HepG2 (cell line): Measurements from ENCODE around the gene MAPK1. TPM values are rescaled to one million over a fixed set of nuclear protein-coding genes. Genes with fewer than 3 reads are reported as not detected.

Experiments
- CTCF ChIP-seq: sonication (generic); formaldehyde crosslinking; IDR thresholded peaks from 2 replicates; pipeline ENCODE4 v1.5.0; 2020; ENCODE audit warnings: mild to moderate bottlenecking, missing genetic modification reagents, moderate library complexity
- HOXA3 ChIP-seq: sonication (generic); formaldehyde crosslinking; IDR thresholded peaks from 2 replicates; pipeline ENCODE4 v1.5.0; 2020; ENCODE audit warnings: missing genetic modification reagents
- IKZF1 ChIP-seq: fragments of 450-650 bp; IDR thresholded peaks from 2 replicates; pipeline ENCODE4 v1.7.1; 2016
- LBX2 ChIP-seq: sonication (generic); formaldehyde crosslinking; IDR thresholded peaks from 2 replicates; pipeline ENCODE4 v1.5.0; 2020; ENCODE audit warnings: missing genetic modification reagents, mild to moderate bottlenecking, borderline replicate concordance
- NFKB2 ChIP-seq: sonication (generic); formaldehyde crosslinking; IDR thresholded peaks from 2 replicates; pipeline ENCODE4 v1.4.0; 2020; ENCODE audit warnings: missing genetic modification reagents, borderline replicate concordance
- NFYB ChIP-seq: sonication (generic); formaldehyde crosslinking; IDR thresholded peaks from 2 replicates; pipeline ENCODE4 v1.4.0; 2020; ENCODE audit warnings: missing genetic modification reagents
- NONO ChIP-seq, 2 experiments: fragments of 450-650 bp in 1 of 2; sonication (generic) in 1 of 2; formaldehyde crosslinking in 1 of 2; IDR thresholded peaks in 1 of 2; conservative IDR thresholded peaks in 1 of 2; 2 replicates each; pipeline versions ENCODE4 v1.6.1 to v1.8.0; 2017 to 2022; ENCODE audit warnings: mild to moderate bottlenecking in 1 of 2, missing genetic modification reagents in 1 of 2, moderate library complexity in 1 of 2
- PAWR ChIP-seq: sonication (generic); formaldehyde crosslinking; IDR thresholded peaks from 2 replicates; pipeline ENCODE4 v1.4.0; 2020; ENCODE audit warnings: missing genetic modification reagents, mild to moderate bottlenecking, borderline replicate concordance
- POLR2A ChIP-seq, 2 experiments: IDR thresholded peaks; 2 replicates each; pipeline ENCODE4 v1.6.1; 2011; ENCODE audit warnings: low read depth in 2 of 2, low read length in 2 of 2, mild to moderate bottlenecking in 1 of 2, moderate library complexity in 1 of 2; ENCODE audit not compliant: insufficient read depth in 1 of 2
- POLR2G ChIP-seq: fragments of 200-400 bp; formaldehyde crosslinking; IDR thresholded peaks from 2 replicates; pipeline ENCODE4 v1.6.1; 2018; ENCODE audit warnings: mild to moderate bottlenecking, low read depth, low read length, moderate library complexity
- ZBTB42 ChIP-seq: sonication (generic); formaldehyde crosslinking; IDR thresholded peaks from 2 replicates; pipeline ENCODE4 v1.5.0; 2020; ENCODE audit warnings: mild to moderate bottlenecking, missing genetic modification reagents
- ZFY ChIP-seq: sonication (generic); formaldehyde crosslinking; IDR thresholded peaks from 2 replicates; pipeline ENCODE4 v1.4.0; 2020; ENCODE audit warnings: missing genetic modification reagents
- ZNF503 ChIP-seq: sonication (generic); formaldehyde crosslinking; IDR thresholded peaks from 2 replicates; pipeline ENCODE4 v1.4.0; 2020; ENCODE audit warnings: missing genetic modification reagents
- polyA plus RNA-seq, 8 experiments: library from polyadenylated mRNA; depleted of rRNA in 3 of 8; stranded (reverse) in 7 of 8; unstranded in 1 of 8; fragments of >200 nt; fragmentation: Illumina TruSeq in 4 of 8; extraction: Trizol in 4 of 8; gene quantifications; 2 replicates each; pipeline versions ENCODE4 v1.2.1 to v1.2.3, GENCODE V29; 2011 to 2016; ENCODE audit warnings: low read depth in 4 of 8, missing spikeins in 1 of 8, mixed read lengths in 1 of 8; ENCODE audit not compliant: insufficient read depth in 1 of 8
- total RNA-seq, 5 experiments: library from RNA; depleted of rRNA; stranded (reverse); fragments of >200 nt; fragmentation: Illumina TruSeq; extraction: Trizol; gene quantifications; 2 replicates each; pipeline ENCODE4 v1.2.3, GENCODE V29; 2016; ENCODE audit warnings: low read depth in 1 of 5
- TF ChIP-seq, protein P1 (sequence below): sonication (generic); formaldehyde crosslinking; IDR thresholded peaks from 2 replicates; pipeline ENCODE4 v1.4.0; 2020; ENCODE audit warnings: missing genetic modification reagents
- TF ChIP-seq, protein P2 (sequence below): IDR thresholded peaks from 2 replicates; pipeline ENCODE4 v1.4.0; 2020; ENCODE audit warnings: mild to moderate bottlenecking, missing genetic modification reagents
- TF ChIP-seq, protein P3 (sequence below): sonication (generic); formaldehyde crosslinking; IDR thresholded peaks from 2 replicates; pipeline ENCODE4 v1.8.1; 2022; ENCODE audit warnings: low read depth, mild to moderate bottlenecking, missing genetic modification reagents

Gene MAPK1
- total and polyA plus RNA-seq, 2 of the 13 experiments (the other 11 are each of a cell fraction or from before 2014, with no cell fraction given), result 107 to 114 TPM

DNA sequence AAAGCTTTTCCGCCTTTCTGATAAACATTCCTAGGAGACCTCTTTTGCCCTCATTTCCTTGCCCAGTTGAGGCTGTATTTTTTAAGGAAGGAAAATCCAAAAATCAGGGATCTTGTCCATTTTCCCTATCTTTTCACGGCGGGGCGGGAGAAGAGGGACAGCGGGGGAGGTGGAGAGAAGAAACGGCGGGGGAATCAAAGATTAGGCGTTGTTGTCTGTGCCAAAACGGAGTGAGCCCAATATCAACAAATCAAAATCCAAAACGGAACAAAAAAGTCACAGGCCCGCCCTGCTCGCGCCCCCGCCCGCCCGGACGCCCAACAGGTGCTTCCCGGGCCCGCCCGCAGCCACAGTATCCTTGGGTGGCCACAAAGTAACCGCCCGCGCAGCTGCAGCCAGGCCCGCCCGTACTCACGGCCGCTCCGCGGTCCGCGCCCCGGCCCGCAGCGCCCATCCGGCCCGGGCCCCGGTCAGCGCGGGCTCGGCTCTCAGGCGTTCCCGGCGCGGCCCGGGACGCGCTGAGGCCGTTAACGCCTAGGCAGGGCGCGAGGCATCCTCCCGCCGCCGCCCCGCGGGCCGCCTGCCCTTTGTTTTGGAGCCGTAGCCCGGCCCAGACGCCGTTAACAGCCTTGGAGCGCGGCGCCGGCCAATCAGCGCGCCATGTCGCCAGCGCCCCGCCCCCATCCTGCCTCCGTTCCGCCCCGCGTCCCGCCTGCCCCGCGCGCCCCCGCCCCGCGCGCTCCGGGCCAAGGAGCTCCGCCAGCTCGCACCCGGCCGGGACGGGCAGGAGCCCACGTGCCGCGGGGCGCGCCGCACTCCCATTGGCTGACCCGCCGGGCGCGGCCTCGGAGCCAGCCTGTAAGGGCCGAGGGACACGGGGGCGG lies 132.0 kb downstream of the MAPK1 start, which contains the start of gene YPEL1 (continued):
- TF ChIP-seq, protein P1, sequence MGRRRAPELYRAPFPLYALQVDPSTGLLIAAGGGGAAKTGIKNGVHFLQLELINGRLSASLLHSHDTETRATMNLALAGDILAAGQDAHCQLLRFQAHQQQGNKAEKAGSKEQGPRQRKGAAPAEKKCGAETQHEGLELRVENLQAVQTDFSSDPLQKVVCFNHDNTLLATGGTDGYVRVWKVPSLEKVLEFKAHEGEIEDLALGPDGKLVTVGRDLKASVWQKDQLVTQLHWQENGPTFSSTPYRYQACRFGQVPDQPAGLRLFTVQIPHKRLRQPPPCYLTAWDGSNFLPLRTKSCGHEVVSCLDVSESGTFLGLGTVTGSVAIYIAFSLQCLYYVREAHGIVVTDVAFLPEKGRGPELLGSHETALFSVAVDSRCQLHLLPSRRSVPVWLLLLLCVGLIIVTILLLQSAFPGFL (CRISPR knock-in tag), result peak; percentile 85; the same call in 1 of the 2 replicates
- TF ChIP-seq ZNF503 (CRISPR knock-in tag), result no peak
- TF ChIP-seq NONO (IDR thresholded peaks at IDR 0.05), result no peak
- TF ChIP-seq NONO (CRISPR knock-in tag; conservative IDR thresholded peaks at IDR 0.05), result peak; percentile 37; the same call in 1 of the 2 replicates
- TF ChIP-seq, protein P2, sequence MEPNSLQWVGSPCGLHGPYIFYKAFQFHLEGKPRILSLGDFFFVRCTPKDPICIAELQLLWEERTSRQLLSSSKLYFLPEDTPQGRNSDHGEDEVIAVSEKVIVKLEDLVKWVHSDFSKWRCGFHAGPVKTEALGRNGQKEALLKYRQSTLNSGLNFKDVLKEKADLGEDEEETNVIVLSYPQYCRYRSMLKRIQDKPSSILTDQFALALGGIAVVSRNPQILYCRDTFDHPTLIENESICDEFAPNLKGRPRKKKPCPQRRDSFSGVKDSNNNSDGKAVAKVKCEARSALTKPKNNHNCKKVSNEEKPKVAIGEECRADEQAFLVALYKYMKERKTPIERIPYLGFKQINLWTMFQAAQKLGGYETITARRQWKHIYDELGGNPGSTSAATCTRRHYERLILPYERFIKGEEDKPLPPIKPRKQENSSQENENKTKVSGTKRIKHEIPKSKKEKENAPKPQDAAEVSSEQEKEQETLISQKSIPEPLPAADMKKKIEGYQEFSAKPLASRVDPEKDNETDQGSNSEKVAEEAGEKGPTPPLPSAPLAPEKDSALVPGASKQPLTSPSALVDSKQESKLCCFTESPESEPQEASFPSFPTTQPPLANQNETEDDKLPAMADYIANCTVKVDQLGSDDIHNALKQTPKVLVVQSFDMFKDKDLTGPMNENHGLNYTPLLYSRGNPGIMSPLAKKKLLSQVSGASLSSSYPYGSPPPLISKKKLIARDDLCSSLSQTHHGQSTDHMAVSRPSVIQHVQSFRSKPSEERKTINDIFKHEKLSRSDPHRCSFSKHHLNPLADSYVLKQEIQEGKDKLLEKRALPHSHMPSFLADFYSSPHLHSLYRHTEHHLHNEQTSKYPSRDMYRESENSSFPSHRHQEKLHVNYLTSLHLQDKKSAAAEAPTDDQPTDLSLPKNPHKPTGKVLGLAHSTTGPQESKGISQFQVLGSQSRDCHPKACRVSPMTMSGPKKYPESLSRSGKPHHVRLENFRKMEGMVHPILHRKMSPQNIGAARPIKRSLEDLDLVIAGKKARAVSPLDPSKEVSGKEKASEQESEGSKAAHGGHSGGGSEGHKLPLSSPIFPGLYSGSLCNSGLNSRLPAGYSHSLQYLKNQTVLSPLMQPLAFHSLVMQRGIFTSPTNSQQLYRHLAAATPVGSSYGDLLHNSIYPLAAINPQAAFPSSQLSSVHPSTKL (CRISPR knock-in tag), result no peak; the same call in 1 of the 2 replicates
- TF ChIP-seq POLR2G, result peak; percentile 50; the same call in 1 of the 2 replicates
- peak; percentile 84 for TF ChIP-seq NFYB (CRISPR knock-in tag)
- peak in 1 of 2 experiments; percentile 58; a peak in 1 of 4 replicates for TF ChIP-seq POLR2A (IDR thresholded peaks at IDR 0.05; ENCODE audit: insufficient read depth in 1 of 2, low read depth in 2 of 2, low read length in 2 of 2)
- no peak for TF ChIP-seq PAWR (CRISPR knock-in tag)
- no peak for TF ChIP-seq ZBTB42 (CRISPR knock-in tag)
- TF ChIP-seq, protein P3, sequence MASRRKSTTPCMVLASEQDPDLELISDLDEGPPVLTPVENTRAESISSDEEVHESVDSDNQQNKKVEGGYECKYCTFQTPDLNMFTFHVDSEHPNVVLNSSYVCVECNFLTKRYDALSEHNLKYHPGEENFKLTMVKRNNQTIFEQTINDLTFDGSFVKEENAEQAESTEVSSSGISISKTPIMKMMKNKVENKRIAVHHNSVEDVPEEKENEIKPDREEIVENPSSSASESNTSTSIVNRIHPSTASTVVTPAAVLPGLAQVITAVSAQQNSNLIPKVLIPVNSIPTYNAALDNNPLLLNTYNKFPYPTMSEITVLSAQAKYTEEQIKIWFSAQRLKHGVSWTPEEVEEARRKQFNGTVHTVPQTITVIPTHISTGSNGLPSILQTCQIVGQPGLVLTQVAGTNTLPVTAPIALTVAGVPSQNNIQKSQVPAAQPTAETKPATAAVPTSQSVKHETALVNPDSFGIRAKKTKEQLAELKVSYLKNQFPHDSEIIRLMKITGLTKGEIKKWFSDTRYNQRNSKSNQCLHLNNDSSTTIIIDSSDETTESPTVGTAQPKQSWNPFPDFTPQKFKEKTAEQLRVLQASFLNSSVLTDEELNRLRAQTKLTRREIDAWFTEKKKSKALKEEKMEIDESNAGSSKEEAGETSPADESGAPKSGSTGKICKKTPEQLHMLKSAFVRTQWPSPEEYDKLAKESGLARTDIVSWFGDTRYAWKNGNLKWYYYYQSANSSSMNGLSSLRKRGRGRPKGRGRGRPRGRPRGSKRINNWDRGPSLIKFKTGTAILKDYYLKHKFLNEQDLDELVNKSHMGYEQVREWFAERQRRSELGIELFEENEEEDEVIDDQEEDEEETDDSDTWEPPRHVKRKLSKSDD (CRISPR knock-in tag), result no peak
- TF ChIP-seq NFKB2 (CRISPR knock-in tag), result peak; percentile 88; the same call in 1 of the 2 replicates
- peak; percentile 83 for TF ChIP-seq ZFY
- peak; percentile 81; the same call in 1 of the 2 replicates for TF ChIP-seq LBX2
- TF ChIP-seq HOXA3 (CRISPR knock-in tag), result peak; percentile 78
- no peak for TF ChIP-seq IKZF1
- TF ChIP-seq CTCF (CRISPR knock-in tag), result no peak
